HG03175 (cell line): ENCODE data around the gene CDR2.

Experiments used
- ATAC-seq: cut with Tn5 transposase; IDR thresholded peaks from one replicate; pipeline ENCODE4 v1.9.1; 2021; ENCODE audit warnings: mild to moderate bottlenecking, moderate library complexity; ENCODE audit not compliant: unreplicated experiment

The CDR2 gene

DNA sequence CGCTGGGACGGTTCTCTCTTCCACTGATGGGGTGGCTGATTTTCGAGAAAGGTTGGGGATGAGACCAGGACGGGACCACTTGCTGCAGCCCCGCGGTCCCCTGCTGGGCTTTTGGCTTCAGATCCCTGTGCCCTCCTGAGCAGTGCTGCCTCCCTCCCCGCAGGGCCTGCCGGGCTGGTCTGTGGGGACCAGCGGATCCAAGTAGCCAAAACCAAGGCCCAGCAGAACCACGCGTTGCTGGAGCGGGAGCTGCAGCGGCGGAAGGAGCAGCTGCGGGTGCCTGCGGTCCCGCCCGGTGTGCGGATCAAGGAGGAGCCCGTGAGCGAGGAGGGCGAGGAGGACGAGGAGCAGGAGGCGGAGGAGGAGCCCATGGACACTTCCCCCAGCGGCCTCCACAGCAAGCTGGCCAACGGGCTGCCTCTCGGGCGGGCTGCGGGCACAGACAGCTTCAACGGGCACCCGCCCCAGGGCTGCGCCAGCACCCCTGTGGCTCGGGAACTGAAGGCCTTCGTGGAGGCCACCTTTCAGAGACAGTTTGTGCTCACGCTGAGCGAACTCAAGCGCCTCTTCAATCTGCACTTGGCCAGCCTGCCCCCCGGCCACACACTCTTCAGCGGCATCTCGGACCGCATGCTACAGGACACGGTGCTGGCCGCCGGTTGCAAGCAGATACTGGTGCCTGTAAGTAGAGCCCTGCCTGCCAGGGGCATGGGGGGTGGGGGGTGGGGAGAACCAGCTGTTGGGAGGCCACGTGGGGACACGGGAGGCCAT is 48.6 kb downstream of the CDR2 start:
- no peak for ATAC-seq

DNA sequence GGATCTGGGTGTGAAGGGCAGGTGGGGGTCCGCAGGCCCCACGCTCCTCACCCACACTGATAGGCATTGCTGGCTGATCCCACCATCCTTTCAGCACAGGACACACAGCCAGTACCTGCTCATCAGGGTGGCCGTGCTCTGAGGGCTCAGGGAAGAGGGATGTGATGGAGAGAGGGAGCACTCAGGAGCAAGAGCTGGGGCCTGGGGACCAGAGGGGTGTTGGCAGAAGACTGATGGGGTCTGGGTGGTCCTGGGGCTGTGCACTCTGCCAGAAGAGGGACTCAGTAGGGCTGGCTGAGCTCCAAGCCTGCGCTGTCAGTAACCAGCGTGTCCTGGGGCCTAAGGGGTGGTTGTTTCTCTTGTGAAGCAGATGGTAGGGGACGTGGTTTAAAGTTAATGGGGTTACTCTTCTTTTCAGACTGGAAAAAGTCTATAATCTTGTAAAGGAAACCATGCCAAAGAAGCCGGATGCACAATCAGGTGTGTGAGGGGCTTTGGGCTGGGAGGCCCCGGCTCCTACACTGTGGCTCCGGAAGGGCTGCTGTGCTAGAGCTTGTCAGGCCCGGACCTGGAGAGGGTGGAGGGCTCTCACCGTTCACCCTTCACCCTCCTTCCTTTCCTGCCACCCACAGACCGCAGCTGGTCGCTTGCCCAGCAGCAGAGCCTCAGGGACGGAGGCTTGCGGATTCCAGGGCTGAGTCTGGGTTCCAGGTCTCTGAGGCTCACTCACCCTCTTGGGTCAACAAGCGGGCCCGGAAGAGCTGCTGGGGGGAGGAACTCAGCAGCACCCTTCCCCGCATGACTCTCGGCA is 49.4 kb downstream of the CDR2 start:
- no peak for ATAC-seq

DNA sequence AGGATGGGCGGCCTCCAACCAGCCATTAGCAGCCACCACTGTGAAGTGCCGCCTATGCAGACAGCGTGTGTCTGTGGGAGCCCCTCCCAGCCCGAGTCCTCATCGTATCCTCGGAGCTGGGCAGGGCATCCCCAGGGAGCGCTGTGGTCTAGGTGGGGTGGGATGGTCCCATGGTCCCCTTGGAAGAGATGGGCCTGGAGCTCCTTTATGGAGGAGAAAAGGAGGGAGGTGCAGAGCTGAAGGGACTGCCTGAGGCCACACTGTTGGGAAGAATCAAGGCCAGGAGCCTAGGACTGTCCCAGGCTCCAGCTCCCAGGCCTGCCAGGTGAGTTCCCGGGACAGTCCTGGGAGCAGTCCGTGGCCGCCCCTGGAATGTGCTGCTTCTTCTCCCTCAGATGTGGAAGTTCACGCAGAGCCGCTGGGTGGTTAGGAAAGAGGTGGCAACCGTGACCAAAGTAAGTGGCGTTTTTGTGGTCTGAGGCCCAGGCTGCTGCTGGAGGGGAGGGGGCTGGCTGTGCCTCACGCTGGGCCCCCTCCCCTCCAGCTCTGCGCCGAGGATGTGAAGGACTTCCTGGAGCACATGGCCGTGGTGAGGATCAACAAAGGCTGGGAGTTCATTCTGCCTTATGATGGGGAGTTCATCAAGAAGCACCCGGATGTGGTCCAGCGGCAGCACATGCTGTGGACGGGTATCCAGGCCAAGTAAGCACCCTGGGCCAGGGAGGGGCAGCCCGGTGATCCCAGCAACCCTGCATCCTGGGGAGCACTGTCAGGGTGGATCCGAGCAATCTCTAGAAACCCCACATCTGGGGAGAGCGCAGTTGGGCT is 50.2 kb downstream of the CDR2 start:
- no peak for ATAC-seq

DNA sequence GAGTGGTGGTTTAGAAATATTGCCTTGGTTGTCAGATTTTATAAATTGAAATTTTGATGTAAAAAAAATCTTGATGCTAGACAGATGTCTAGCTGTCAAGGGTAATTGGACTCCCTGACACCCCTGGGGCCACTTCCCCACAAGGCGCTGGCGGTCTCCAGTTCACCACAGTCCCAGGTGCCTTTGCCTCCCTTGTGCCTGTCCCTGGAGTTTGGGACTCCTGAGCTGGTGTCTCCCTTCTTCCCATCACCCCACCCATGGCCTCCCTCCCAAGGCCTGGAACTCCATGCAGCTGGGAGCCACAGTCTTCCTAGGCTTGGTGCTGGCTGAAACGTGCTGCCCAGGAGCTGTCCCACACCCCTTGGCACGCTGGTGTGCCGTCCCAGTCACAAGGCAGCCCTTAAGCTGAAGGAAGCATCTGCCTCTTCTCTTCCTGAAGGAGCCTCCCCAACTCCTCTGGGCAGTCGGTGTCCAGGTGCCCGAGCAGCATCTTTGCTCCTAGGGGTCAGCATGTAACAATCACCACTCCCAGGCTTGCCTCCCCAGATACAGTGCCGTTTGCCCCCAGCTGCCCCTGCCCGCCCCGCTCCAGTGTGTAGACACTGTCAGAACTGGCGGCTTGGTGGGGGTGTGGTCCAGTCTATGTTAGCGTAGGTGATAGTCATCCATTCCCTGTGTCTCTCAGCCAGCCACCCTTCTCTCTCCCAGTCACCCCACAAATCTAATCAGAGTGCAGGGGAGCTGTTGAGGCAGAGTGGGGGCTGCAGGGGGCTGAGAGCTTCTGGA is 51.1 kb downstream of the CDR2 start:
- no peak for ATAC-seq

DNA sequence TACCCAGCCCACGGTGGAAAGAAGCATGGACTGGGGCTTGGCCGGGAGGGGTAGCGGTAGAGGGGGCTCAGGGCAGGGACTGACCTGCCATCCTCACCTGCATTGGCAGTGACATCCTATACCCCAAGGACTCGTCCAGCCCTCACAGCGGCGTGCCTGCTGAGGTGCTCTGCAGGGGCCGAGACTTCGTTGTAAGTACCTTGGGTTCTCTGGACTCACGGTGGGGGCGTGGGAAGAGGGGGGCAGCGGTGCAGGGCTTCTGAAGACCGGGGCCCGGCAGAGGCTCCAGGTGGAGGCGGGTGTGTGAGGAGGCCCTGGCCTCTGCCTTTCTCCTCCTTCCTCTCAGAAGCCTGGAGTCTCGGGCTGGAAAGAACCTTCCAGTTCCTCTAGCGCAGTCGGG is 51.7 kb downstream of the CDR2 start:
- ATAC-seq, result no peak

DNA sequence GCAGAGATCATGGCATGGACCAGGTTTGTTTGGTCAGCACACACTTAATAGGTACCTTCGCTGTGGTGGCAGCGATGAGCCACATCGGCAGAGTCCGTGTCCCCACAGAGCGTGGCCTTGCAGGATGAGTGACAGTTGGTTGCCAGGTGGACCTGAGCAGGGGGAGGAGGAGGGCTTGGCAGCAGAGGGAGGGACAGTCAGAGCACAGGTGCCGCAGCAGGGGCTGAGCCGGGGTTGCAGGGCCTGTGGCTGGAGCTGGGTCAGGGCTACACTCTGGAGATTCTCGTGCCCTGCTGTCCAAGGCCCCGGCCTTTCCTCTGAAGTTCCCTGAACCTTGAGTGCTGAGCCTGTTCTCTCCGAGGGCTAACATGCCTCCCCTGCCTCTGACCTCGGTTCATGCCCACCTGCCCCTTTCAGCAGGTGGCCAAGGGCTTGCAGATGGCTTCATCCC is 52.4 kb downstream of the CDR2 start:
- no peak for ATAC-seq

DNA sequence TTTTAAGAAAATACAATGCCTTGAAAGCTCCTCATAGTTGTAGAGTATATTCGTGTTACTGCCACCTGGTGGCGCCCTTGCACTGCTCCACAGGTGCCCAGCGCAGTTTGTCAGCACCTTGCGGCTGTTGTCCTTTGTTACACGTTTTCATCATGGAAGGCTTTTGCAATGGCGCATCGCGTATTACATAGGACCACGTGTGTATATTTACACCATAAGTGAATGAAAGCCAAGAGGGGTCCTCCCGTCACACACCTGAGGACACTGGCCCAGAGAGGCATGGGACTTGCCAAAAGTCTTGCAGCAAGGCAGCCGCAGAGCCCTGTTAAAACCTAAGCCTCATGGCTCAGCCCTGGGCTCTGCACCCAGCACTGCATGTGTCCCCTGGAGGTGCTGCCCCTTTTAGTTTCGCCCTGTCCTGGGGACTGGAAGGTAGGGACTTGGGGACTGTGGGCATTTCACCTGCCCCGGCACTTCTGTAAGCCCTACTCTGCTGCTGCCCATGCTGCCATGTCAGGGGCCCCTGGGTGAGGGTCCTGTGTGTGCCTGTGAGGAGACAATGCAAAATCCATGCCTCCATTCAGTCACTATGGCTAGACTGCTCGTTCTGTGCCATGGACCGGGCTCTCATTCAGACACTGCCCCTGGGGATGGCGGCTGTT is 52.9 kb downstream of the CDR2 start:
- ATAC-seq, result no peak

DNA sequence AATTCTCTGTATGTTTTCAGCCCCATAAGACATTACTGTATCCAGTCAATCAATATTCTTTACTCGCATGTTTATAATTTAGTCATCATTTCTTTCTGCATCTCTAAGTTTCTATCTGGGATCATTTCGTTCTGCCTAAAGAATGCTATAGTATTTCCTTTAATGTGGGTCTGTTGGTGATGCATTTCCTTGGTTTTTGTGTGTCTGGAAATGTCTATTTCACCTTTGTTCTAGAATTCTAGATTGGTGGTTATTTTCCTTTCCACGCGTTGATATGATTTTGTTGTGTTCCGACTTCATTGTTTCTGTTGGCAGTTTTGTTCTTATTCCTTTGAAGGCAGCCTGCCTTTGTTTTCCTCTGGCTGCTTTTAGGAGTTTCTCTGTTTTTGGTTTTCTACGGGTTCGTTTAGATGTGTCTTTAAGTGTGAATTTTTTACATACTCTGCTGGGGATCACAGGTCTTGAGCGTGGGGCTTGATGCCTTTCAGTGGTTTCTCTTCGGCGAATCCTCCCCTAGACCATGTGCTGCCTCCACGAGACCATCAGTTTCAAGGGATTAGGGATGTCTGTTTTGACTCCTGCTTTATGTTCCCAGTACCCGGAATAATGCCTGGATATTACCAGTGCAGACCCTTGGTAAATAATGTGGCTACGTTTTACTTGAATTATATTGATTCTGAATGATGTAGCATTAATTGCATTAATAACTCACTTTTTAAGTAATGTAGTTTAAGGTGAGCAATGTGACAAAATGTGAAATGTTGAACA is 53.7 kb downstream of the CDR2 start:
- ATAC-seq, result no peak

DNA sequence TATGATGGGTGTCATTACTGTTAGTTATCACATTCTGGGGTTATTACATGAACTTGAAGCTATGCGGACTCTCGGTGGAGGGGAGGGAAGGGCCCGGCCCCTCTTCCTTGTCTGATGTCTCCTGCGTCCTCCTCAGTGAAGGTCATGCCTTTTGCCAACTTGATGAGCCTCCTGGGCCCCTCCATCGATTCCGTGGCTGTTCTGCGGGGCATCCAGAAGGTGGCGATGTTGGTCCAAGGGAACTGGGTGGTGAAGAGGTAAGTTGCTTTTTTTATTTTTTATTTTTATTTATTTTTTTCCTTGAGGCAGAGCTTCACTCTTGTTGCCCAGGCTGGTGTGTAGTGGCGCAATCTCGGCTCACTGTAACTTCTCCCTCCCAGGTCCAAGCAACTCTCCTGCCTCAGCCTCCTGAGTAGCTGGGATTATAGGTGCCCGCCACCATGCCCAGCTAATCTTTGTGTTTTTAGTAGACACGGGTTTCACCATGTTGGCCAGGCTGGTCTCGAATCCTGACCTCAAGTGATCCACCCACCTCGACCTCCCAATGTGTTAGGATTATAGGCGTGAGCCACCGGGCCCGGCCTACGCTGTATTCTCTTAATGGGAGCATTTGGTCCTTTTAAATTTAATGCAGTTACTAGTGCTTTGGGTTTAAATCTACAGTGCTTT is 55.6 kb downstream of the CDR2 start:
- ATAC-seq, result no peak

DNA sequence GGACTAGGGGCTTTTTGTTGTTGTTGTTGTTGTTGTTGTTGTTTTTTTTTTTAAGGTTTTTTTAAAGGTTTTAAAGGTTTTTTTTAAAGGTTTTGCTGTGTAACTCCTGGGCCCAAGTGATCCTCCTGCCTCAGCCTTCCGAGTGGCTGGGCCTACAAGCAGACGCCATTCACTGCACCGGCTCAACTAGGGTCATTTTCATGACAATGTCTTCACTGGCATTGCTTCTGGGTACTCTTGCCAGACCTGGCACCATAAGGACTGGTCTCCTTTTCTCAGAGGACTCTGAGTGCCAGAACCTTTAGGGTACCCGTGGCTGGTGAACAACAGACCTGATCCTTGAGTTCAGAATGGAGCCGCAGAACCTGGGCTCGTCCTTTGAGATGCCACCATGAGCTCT is 56.8 kb downstream of the CDR2 start:
- no peak for ATAC-seq

DNA sequence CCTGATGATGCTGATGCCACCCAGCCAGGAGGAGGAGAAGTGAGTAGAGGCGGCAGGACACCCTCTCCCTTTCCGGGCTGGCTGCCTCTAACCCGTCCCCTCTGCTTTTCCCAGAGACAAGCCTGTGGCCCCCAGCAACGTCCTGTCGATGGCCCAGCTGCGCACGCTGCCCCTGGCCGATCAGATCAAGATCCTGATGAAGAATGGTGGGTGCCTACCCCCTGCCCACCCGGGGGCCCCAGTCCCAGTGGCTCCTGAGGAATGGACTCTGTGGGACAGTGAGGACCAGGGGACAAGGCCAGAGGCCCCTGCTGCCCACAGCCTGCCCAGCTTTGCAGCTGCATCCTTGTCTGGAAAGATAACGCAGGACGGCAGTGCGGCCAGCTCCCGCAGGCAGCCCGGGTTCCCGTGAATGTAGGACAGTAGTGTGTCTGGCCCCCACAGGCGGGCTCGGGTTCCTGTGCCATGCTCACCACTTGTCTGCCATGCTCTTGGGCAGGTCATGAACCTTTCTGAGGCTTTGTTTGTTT is 57.4 kb downstream of the CDR2 start:
- no peak for ATAC-seq

DNA sequence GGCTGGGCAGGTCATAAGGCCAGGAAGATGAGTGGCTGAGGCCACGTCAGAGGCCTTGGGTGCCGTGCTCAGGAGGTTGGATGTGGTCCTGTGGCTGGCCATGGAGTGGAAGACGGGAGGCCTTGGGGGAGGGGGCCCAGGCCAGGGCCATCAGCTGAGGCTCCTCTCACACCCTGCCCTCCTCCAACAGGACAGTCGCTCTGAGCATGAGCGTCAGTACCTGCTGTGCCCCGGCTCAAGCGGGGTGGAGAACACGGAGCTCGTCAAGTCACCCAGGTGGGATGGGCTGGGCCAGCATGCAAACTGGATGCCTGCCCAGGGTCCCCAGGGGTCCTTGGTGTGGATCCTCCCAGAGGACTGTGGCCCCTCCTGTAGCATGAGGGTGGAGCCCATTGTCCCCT is 58.0 kb downstream of the CDR2 start:
- no peak for ATAC-seq

DNA sequence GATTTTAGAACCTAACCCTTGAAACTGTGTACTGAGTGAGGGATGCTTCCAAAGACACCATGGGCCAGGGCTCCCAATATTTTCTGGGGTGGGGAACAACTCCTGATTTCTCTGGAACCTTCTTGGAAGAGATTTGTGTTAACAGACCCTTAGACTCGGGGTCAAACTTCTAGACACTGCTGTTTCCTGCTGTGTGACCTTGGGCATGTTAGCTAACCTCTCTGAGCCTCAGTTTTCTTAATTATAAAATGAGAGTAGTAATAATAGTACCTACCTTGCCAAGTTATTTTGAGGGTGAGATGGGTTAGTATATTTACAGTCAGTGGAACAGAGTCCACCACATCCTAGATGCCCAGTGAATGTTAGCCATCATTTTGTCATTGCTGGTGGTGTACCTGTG is 58.4 kb downstream of the CDR2 start:
- no peak for ATAC-seq

DNA sequence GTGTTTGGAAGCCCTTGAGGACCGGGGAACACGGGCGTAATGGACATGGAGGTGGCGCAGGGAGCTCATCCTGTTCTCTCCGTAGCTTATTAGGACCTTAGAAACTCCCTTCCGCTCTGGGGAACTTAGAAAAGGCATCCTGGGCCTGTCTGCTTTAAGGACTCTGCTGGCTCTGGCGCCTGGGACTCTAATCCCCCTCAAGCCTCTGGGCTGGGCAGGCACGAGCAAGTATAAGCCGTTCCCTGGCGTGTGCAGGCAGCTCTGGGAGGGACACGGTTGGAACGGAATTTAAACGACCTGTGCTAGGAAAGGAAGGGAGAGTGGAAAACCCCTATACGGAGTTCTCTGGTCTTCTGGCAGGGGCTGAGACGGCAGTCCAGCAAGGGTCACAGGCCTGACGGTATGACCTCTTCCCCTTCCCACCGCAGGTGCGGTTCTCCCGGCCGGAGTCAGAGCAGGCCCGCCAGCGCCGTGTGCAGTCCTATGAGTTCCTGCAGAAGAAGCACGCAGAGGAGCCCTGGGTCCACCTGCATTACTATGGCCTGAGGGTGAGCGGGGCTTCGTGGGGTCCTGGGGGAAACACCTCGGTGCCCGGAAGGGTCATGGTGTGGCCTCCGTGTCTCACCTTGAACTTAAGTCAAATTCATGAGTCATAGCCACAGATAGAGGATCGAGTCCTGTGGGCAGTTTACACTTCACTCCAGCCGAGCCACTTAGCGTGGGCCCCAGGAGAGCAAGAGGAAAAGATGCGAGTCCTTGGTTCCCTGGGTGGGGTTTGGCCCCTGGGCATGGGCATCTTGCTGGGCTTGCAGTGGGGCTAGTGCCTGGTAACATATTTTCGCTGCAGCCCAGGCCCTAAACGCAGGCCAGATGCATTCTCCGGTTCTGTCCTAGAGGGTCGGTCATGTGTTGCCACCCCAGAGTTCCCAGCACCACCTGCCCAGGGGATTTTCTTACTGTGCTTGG is 59.5 kb downstream of the CDR2 start:
- ATAC-seq, result no peak

DNA sequence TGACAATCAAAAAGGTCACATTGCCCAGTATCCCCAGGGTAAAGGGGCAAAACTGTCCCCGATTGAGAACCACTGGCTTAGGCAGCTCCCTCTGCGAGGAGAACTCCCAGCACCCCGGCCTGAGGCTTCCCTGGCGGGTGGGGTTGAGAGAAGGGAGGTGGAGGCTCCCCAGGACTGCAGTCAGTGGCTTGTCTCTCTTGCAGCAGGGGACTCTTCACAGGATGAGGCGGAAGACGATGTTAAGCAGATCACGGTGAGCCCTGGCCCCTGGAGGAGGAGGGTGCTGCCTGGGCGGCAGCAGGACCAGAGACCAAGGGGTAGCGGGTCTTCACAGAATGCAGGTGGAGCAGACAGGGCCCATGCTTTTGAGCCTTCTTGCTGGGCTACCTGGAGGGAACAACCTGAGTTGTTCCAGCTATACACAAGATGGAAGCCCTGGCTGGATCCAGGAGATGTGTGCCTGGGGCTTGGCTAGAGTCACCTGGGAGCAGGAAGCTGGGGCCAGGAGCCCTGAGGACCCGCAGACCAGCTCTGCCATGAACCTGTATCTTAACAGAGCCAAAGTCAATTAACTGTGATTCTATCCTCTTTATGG is 60.4 kb downstream of the CDR2 start:
- ATAC-seq, result no peak

DNA sequence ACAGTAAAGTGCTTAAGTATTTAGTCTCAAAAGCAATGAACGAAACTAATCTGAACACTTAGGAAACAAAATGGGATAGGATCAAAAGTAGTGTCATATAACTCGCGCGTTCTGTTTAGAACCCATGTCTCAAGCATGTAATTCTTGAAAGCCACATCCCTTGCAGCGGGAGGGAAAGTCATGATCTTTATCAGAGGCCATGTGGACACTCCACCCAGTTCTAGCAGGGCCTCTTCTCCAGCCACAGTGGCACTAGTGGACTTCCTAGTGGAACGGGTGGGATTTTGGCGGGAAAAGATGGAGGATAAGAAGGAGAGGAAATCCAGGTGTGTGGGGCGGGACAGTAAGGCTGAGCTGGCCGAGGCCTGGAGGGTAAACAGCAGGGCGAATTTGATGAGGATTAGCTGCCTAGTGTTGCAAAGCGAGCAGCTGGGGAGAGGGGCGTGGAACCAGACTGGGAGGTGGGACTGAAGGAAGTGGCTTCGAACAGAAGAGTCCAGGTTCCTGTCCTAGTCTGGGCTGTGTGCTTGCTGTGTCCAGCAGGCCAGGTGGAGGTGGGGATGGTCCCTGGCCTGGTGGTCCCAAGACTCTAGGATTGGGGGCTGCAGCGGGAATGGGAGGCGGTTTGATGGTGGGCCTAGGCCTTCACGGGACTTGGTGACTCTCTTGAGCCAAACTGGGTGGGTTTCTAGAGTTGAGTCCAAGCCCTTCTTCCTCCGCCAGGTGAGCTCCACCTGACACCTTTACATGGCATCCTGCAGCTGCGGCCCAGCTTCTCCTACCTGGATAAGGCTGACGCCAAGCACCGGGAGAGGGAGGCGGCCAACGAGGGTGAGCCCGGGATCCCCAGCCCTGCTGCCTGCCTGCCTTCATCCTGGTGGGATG is 61.3 kb downstream of the CDR2 start:
- no peak for ATAC-seq
